ENCODE results near the gene FEZ2. TPM values are rescaled to one million over a fixed set of nuclear protein-coding genes. Genes with fewer than 3 reads are reported as not detected.
A peak's percentile ranks its signal among the peaks of the same experiment; 100 is the strongest.

Gene FEZ2
- total RNA-seq, 1 experiment from 2014 or later = 14.8 TPM

DNA sequence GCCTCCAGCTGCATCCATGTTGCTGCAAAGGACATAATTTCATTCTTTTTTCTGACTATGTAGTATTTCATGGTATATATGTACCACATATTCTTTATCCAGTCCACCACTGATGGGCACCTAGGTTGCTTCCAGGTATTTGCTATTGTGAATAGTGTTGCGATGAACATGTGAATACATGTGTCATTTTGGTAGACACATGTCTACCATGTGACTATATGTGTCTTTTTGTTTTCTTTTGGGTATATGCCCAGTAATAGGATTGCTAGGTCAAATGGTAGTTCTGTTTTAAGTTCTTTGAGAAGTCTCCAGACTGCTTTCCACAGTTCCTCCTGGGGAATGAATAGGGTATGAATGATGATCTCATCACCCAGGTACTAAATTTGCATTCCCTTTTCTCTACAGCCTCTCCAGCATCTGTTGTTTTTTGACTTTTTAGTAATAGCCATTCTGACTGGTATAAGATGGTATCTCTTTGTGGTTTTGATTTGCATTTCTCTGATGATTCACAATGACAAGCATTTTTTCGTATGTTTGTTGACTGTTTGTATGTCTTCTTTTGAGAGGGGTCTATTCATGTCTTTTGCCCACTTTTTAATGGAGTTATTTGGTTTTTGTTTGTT is 35.6 kb upstream of the FEZ2 start:
- 0 out of 2 replicates have a peak overlapping the region, but pooled peaks have one; percentile 3 for H3K4me2 ChIP-seq (ENCODE audit: low read length)
- DNase-seq (ENCODE audit: low read depth, low spot score) = no peak
- no peak for ATAC-seq
- no peak for TF ChIP-seq SP1 (IDR thresholded peaks at IDR 0.05; ENCODE audit: low read depth)
- TF ChIP-seq, protein P1, sequence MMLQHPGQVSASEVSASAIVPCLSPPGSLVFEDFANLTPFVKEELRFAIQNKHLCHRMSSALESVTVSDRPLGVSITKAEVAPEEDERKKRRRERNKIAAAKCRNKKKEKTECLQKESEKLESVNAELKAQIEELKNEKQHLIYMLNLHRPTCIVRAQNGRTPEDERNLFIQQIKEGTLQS (IDR thresholded peaks at IDR 0.05) = no peak
- no peak for TF ChIP-seq EZH2 (IDR thresholded peaks at IDR 0.05)
- TF ChIP-seq FOSL1 (IDR thresholded peaks at IDR 0.05; ENCODE audit: low read depth) = no peak
- TF ChIP-seq, protein P2, sequence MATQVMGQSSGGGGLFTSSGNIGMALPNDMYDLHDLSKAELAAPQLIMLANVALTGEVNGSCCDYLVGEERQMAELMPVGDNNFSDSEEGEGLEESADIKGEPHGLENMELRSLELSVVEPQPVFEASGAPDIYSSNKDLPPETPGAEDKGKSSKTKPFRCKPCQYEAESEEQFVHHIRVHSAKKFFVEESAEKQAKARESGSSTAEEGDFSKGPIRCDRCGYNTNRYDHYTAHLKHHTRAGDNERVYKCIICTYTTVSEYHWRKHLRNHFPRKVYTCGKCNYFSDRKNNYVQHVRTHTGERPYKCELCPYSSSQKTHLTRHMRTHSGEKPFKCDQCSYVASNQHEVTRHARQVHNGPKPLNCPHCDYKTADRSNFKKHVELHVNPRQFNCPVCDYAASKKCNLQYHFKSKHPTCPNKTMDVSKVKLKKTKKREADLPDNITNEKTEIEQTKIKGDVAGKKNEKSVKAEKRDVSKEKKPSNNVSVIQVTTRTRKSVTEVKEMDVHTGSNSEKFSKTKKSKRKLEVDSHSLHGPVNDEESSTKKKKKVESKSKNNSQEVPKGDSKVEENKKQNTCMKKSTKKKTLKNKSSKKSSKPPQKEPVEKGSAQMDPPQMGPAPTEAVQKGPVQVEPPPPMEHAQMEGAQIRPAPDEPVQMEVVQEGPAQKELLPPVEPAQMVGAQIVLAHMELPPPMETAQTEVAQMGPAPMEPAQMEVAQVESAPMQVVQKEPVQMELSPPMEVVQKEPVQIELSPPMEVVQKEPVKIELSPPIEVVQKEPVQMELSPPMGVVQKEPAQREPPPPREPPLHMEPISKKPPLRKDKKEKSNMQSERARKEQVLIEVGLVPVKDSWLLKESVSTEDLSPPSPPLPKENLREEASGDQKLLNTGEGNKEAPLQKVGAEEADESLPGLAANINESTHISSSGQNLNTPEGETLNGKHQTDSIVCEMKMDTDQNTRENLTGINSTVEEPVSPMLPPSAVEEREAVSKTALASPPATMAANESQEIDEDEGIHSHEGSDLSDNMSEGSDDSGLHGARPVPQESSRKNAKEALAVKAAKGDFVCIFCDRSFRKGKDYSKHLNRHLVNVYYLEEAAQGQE (IDR thresholded peaks at IDR 0.05; ENCODE audit: low read depth) = no peak
- no peak for TF ChIP-seq ZNF274 (IDR thresholded peaks at IDR 0.05; ENCODE audit: low read depth, low read length)
- no peak for TF ChIP-seq EGR1 (IDR thresholded peaks at IDR 0.05; ENCODE audit: low read depth)
- TF ChIP-seq, protein P3, sequence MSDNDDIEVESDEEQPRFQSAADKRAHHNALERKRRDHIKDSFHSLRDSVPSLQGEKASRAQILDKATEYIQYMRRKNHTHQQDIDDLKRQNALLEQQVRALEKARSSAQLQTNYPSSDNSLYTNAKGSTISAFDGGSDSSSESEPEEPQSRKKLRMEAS (IDR thresholded peaks at IDR 0.05) = no peak
- no peak for TF ChIP-seq EZH2phosphoT487 (IDR thresholded peaks at IDR 0.05; ENCODE audit: borderline replicate concordance)
- TF ChIP-seq, protein P4, sequence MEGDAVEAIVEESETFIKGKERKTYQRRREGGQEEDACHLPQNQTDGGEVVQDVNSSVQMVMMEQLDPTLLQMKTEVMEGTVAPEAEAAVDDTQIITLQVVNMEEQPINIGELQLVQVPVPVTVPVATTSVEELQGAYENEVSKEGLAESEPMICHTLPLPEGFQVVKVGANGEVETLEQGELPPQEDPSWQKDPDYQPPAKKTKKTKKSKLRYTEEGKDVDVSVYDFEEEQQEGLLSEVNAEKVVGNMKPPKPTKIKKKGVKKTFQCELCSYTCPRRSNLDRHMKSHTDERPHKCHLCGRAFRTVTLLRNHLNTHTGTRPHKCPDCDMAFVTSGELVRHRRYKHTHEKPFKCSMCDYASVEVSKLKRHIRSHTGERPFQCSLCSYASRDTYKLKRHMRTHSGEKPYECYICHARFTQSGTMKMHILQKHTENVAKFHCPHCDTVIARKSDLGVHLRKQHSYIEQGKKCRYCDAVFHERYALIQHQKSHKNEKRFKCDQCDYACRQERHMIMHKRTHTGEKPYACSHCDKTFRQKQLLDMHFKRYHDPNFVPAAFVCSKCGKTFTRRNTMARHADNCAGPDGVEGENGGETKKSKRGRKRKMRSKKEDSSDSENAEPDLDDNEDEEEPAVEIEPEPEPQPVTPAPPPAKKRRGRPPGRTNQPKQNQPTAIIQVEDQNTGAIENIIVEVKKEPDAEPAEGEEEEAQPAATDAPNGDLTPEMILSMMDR (IDR thresholded peaks at IDR 0.05 in 2 of 3, conservative IDR thresholded peaks at IDR 0.05 in 1 of 3; ENCODE audit: borderline replicate concordance in 1 of 3, insufficient read depth in 1 of 3, low read depth in 2 of 3, low read length in 2 of 3) = no peak
- TF ChIP-seq ZFX (IDR thresholded peaks at IDR 0.05) = no peak
- TF ChIP-seq TCF7L2 (IDR thresholded peaks at IDR 0.05; ENCODE audit: borderline replicate concordance, extremely low read depth, insufficient read depth, insufficient read length) = no peak
- no peak for TF ChIP-seq CEBPB (IDR thresholded peaks at IDR 0.05; ENCODE audit: low read depth)
- no peak for TF ChIP-seq SRF (IDR thresholded peaks at IDR 0.05; ENCODE audit: low read depth)
- TF ChIP-seq POLR2A (IDR thresholded peaks at IDR 0.05; ENCODE audit: borderline replicate concordance, extremely low read depth, insufficient read depth, insufficient read length) = no peak
- no peak for TF ChIP-seq CBX3 (IDR thresholded peaks at IDR 0.05; ENCODE audit: low read depth)
- no peaks in the 10 kb centered on the region for H3K9me3 ChIP-seq (ENCODE audit: control insufficient read depth in 1 of 2, insufficient read depth in 1 of 2, low read depth in 1 of 2, low read length in 2 of 2)
- H3K9me2 ChIP-seq (ENCODE audit: insufficient read depth) = no peaks in the 10 kb centered on the region
- ChIA-PET RAD21 (ENCODE audit: low non-redundant PET in 1 of 2, low total read pairs in 2 of 2, uncharacterized antibody in 2 of 2, unreplicated experiment in 2 of 2) (no interaction called here), POLR2A (no interaction called here), CTCF (no interaction called here)
- BruUV-seq (replicated peaks) = no TSS peak
- intact Hi-C loops (cut with micrococcal nuclease) = no loop called here
- no peaks in the 10 kb centered on the region; a peak in 1 of 4 replicates for H3K4me1 ChIP-seq (ENCODE audit: control insufficient read depth in 1 of 2, insufficient read depth in 2 of 2, low read length in 2 of 2)
- H3K36me3 ChIP-seq (ENCODE audit: control insufficient read depth in 1 of 2, insufficient read depth in 2 of 2, low read length in 2 of 2) = no peaks in the 10 kb centered on the region
- no peak overlapping the region for H3K9ac ChIP-seq (ENCODE audit: low read length)
- H4K20me1 ChIP-seq (ENCODE audit: insufficient read depth) = no peaks in the 10 kb centered on the region
- H3K27me3 ChIP-seq (ENCODE audit: insufficient read depth, low read length) = no peaks in the 10 kb centered on the region
- peak overlapping the region; percentile 35 for H2AFZ ChIP-seq (ENCODE audit: low read depth, low read length, poor library complexity, severe bottlenecking)
- H3K79me2 ChIP-seq (ENCODE audit: insufficient read depth, low read length) = no peaks in the 10 kb centered on the region
- no peak overlapping the region for H3K27ac ChIP-seq (ENCODE audit: low read depth, low read length)
- H3K4me3 ChIP-seq (replicated peaks in 1 of 2; ENCODE audit: low read depth in 1 of 2, low read length in 2 of 2) = no peak overlapping the region
